Measurements from ENCODE around the gene RSPH3. TPM values are rescaled to one million over a fixed set of nuclear protein-coding genes. Genes with fewer than 3 reads are reported as not detected.
A peak's percentile ranks its signal among the peaks of the same experiment; 100 is the strongest.

The RSPH3 gene
- total and polyA plus RNA-seq, 2 of the 13 experiments (the other 11 are each of a cell fraction or from before 2014, with no cell fraction given): 1.3 to 3.5 TPM

DNA sequence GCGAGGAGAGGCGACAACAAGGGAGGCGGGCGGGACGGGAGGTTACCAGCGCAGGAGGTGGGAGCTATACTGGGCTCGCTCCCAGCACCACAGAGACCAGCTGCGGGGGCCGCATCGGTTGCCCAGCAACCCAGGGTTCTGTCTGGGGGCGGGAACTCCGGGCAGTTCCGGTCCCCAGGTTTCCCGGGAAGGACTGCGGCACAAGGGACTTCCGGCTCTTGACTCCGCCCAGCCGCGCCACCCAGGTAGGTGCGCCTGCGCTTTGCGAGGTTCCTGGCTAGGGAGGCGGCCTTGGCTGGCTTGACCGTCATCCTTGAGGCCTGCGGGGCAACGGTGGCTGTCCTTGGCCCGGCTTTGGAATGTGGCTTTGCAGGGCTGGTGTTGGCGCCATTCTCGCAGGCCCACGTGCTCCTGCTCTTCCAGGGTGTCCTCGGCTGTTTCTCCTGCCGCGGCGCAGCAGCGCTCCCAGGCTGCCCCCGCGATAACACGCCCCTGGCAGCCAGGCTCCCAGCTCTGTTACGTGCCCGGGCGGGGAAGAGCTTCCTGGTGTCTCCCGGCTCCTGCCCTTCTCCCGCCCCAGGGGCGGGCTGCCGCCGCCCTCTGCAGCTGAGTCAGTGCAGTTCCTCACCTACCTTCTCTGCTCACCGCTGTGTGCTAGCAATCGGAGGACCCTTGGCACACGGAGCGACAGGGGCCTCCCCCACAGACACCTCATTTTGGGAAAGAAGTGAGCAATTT lies at the start of gene RSPH3 (continued):
- TF ChIP-seq, protein P1, sequence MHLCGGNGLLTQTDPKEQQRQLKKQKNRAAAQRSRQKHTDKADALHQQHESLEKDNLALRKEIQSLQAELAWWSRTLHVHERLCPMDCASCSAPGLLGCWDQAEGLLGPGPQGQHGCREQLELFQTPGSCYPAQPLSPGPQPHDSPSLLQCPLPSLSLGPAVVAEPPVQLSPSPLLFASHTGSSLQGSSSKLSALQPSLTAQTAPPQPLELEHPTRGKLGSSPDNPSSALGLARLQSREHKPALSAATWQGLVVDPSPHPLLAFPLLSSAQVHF (CRISPR knock-in tag; IDR thresholded peaks at IDR 0.05): peak; percentile 56; the same call in 1 of the 2 replicates
- TF ChIP-seq, protein P2, sequence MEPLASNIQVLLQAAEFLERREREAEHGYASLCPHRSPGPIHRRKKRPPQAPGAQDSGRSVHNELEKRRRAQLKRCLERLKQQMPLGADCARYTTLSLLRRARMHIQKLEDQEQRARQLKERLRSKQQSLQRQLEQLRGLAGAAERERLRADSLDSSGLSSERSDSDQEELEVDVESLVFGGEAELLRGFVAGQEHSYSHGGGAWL (CRISPR knock-in tag; IDR thresholded peaks at IDR 0.05): peak; percentile 98
- TF ChIP-seq ZNF446 (CRISPR knock-in tag; IDR thresholded peaks at IDR 0.05) (peak; percentile 98), ZNF737 (CRISPR knock-in tag; IDR thresholded peaks at IDR 0.05; ENCODE audit: borderline replicate concordance) (peak; percentile 61; the same call in 1 of the 2 replicates), ZNF501 (CRISPR knock-in tag; IDR thresholded peaks at IDR 0.05) (peak; percentile 100), ZNF7 (CRISPR knock-in tag; IDR thresholded peaks at IDR 0.05) (0 out of 2 replicates have a peak, but pooled peaks have one; percentile 39), SSRP1 (CRISPR knock-in tag; IDR thresholded peaks at IDR 0.05) (no peak; the same call in 1 of the 2 replicates), MXI1 (IDR thresholded peaks at IDR 0.05; ENCODE audit: borderline replicate concordance, low read depth, low read length) (peak; percentile 90), ZNF749 (CRISPR knock-in tag; IDR thresholded peaks at IDR 0.05; ENCODE audit: borderline replicate concordance) (peak; percentile 98), ZNF589 (CRISPR knock-in tag; conservative IDR thresholded peaks at IDR 0.05) (peak; percentile 98), NR2C2 (CRISPR knock-in tag; IDR thresholded peaks at IDR 0.05; ENCODE audit: borderline replicate concordance) (peak; percentile 88), BRD4 (CRISPR knock-in tag; IDR thresholded peaks at IDR 0.05) (peak; percentile 98), ATRX (CRISPR knock-in tag; IDR thresholded peaks at IDR 0.05; ENCODE audit: borderline replicate concordance) (peak; percentile 79; the same call in 1 of the 2 replicates), DMTF1 (CRISPR knock-in tag; IDR thresholded peaks at IDR 0.05) (0 out of 2 replicates have a peak, but pooled peaks have one; percentile 75), FOXK2 (IDR thresholded peaks at IDR 0.05) (peak; percentile 35; the same call in 1 of the 2 replicates), RERE (CRISPR knock-in tag; IDR thresholded peaks at IDR 0.05; ENCODE audit: low read depth) (0 out of 2 replicates have a peak, but pooled peaks have one; percentile 27), PITX1 (CRISPR knock-in tag; IDR thresholded peaks at IDR 0.05) (peak; percentile 95)
- TF ChIP-seq, protein P3, sequence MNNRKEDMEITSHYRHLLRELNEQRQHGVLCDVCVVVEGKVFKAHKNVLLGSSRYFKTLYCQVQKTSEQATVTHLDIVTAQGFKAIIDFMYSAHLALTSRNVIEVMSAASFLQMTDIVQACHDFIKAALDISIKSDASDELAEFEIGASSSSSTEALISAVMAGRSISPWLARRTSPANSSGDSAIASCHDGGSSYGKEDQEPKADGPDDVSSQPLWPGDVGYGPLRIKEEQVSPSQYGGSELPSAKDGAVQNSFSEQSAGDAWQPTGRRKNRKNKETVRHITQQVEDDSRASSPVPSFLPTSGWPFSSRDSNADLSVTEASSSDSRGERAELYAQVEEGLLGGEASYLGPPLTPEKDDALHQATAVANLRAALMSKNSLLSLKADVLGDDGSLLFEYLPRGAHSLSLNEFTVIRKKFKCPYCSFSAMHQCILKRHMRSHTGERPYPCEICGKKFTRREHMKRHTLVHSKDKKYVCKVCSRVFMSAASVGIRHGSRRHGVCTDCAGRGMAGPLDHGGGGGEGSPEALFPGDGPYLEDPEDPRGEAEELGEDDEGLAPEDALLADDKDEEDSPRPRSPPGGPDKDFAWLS (CRISPR knock-in tag; IDR thresholded peaks at IDR 0.05; ENCODE audit: borderline replicate concordance): no peak
